ENCODE results near the gene ADAMTSL4. TPM values are rescaled to one million over a fixed set of nuclear protein-coding genes. Genes with fewer than 3 reads are reported as not detected.
A peak's percentile ranks its signal among the peaks of the same experiment; 100 is the strongest.

ADAMTSL4 gene
- polyA plus RNA-seq, 3 donors = 13.5 to 17.7 (median 13.6) TPM

DNA sequence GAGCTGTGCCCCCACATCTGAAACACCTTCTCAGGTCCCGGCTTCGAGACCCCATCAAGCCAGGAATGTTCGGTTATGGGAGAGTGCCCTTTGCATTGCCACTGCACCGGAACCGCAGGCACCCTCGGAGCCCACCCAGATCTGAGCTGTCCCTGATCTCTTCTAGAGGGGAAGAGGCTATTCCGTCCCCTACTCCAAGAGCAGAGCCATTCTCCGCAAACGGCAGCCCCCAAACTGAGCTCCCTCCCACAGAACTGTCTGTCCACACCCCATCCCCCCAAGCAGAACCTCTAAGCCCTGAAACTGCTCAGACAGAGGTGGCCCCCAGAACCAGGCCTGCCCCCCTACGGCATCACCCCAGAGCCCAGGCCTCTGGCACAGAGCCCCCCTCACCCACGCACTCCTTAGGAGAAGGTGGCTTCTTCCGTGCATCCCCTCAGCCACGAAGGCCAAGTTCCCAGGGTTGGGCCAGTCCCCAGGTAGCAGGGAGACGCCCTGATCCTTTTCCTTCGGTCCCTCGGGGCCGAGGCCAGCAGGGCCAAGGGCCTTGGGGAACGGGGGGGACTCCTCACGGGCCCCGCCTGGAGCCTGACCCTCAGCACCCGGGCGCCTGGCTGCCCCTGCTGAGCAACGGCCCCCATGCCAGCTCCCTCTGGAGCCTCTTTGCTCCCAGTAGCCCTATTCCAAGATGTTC lies 4.3 kb downstream of the ADAMTSL4 start:
- no peak for DNase-seq

DNA sequence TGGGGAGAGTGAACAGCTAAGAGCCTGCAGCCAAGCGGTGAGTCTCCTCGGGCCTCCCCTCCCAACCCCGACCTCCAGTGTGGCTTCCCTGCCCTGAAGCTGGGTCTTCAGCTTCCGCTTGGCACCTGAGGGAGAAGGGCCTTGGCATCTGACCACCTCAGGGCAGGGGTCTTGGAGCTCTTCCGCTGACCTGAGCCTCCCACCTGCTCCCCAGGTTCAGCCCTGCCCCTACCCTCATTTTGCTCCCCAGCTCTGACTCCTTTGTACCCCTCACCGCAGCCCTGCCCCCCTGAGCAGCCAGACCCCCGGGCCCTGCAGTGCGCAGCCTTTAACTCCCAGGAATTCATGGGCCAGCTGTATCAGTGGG lies 4.9 kb downstream of the ADAMTSL4 start:
- DNase-seq = no peak

DNA sequence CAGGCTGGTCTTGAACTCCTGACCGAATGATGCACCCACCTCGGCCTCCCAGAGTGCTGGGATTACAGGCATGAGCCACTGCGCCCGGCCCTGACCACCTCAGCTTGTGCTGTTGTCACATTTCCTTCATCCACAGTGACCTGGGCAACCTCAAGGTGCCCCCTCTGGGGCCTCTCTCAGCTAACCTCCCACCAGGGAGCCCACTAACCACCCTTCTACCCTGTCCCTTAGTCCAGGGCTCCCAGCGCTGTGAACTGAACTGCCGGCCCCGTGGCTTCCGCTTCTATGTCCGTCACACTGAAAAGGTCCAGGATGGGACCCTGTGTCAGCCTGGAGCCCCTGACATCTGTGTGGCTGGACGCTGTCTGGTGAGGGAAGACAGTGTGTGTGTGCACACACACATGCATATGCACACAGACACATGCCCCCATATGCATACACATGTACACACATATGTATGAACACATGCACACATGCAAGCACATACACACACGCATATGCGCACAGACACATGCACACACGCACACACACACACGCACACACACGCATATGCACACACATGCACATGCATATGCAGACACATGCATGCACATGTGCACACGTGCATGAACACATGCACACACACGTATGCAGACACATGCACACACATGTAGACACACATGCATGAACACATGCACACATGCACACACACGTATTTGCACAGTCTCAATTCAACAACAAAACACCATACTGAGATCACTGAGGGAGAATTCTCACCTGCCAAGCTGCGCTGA lies 6.2 kb downstream of the ADAMTSL4 start:
- DNase-seq = no peak

DNA sequence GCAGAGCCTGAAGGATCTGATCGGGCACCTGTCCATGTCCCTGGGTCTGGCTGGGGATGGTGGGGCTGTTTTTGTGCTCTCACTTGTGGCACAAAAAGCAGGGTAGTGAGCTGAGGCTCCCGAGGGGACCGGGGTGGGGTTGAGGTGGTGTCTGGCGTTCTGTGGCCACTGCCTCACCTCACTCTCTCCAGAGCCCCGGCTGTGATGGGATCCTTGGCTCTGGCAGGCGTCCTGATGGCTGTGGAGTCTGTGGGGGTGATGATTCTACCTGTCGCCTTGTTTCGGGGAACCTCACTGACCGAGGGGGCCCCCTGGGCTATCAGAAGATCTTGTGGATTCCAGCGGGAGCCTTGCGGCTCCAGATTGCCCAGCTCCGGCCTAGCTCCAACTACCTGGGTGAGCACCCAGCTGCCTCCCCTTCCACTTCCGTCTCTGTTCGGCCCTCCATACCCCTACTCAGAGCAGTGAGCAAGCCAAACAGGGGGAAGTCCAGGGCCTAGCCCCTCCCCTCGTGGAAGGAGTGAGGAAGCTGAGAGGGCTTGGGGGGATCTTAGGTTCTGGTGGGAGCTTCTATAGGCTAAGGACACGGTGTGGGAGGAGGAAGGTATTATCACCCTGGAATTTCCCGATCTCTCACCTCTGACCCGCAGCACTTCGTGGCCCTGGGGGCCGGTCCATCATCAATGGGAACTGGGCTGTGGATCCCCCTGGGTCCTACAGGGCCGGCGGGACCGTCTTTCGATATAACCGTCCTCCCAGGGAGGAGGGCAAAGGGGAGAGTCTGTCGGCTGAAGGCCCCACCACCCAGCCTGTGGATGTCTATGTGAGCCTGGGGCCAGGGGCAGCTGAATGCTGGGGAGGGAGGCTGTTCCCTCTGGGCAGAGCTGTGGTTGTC lies 7.0 kb downstream of the ADAMTSL4 start:
- no peak for DNase-seq

DNA sequence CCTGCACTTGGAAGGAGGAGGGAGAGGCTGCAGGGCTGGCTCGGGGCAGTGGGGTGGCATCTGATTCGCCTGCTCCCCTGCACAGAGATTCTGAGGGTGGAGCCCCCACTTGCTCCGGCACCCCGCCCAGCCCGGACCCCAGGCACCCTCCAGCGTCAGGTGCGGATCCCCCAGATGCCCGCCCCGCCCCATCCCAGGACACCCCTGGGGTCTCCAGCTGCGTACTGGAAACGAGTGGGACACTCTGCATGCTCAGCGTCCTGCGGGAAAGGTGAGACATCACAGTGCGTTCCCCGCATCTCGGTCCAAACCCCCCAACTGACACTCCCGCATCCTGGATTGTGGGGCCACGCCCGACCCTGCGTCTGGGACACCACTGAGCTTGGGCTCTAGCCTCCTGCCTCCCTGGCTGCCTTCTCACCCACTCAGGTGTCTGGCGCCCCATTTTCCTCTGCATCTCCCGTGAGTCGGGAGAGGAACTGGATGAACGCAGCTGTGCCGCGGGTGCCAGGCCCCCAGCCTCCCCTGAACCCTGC lies 7.9 kb downstream of the ADAMTSL4 start:
- DNase-seq = no peak

DNA sequence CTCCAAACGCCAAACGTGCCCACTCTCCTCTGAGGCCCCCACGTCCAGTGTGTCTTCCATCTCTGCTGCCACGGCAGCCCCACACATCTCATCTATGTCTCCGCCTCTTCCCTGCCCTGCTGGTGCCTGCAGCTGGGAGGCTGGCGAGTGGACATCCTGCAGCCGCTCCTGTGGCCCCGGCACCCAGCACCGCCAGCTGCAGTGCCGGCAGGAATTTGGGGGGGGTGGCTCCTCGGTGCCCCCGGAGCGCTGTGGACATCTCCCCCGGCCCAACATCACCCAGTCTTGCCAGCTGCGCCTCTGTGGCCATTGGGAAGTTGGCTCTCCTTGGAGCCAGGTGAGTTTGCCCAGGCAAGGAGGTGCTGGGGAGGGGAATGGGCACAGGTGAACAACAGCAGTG lies 8.6 kb downstream of the ADAMTSL4 start:
- DNase-seq = no peak

DNA sequence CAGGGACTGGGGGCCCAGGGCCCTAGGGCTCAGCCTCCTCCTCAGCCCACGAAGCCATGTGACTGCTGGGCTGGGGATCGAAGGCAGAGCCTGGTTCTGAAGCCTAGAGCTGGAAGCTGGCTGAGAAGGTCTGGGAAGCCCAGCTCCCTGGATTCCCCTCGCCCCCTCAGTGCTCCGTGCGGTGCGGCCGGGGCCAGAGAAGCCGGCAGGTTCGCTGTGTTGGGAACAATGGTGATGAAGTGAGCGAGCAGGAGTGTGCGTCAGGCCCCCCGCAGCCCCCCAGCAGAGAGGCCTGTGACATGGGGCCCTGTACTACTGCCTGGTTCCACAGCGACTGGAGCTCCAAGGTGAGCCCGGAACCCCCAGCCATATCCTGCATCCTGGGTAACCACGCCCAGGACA lies 9.1 kb downstream of the ADAMTSL4 start:
- no peak for DNase-seq

DNA sequence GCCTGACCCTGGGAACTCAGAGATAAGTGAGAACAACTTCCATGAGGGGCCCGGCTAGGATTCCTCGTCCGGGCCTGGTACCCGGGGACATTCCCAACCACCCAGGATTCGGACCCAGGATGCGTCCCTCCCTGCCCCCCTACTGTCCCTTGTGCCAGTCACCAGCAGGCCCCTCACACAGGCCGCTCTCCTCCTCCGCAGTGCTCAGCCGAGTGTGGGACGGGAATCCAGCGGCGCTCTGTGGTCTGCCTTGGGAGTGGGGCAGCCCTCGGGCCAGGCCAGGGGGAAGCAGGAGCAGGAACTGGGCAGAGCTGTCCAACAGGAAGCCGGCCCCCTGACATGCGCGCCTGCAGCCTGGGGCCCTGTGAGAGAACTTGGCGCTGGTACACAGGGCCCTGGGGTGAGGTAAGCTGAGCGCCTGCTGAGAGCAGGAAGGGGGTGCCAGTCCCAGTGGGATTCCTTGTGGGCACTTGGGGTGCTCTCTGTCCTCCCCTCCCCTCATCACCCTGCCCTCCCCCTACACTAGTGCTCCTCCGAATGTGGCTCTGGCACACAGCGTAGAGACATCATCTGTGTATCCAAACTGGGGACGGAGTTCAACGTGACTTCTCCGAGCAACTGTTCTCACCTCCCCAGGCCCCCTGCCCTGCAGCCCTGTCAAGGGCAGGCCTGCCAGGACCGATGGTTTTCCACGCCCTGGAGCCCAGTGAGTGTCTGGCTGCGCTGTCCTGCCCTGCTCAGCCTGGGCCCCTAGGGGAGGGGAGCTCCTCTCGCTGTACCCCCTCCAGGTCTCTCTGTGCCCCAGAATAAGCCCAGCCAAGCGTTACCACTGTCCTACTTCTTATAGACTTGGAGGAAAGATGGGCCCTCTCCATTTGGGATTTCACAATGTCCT lies 9.8 kb downstream of the ADAMTSL4 start:
- no peak for DNase-seq

DNA sequence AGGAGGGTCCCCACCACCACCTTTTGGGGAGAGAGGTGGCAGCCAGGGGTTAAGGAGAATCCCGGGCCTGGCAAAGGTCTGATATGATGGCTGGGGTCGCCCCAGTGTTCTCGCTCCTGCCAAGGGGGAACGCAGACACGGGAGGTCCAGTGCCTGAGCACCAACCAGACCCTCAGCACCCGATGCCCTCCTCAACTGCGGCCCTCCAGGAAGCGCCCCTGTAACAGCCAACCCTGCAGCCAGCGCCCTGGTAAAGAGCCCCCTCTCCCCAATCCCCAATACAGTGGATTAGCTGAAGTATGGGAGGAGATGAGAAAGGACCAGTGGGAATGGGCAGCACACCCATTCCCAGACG lies 10.4 kb downstream of the ADAMTSL4 start:
- DNase-seq = no peak

DNA sequence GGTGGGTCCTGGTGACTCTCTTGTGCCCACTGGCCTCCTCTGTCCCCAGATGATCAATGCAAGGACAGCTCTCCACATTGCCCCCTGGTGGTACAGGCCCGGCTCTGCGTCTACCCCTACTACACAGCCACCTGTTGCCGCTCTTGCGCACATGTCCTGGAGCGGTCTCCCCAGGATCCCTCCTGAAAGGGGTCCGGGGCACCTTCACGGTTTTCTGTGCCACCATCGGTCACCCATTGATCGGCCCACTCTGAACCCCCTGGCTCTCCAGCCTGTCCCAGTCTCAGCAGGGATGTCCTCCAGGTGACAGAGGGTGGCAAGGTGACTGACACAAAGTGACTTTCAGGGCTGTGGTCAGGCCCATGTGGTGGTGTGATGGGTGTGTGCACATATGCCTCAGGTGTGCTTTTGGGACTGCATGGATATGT lies 10.8 kb downstream of the ADAMTSL4 start:
- DNase-seq = no peak

DNA sequence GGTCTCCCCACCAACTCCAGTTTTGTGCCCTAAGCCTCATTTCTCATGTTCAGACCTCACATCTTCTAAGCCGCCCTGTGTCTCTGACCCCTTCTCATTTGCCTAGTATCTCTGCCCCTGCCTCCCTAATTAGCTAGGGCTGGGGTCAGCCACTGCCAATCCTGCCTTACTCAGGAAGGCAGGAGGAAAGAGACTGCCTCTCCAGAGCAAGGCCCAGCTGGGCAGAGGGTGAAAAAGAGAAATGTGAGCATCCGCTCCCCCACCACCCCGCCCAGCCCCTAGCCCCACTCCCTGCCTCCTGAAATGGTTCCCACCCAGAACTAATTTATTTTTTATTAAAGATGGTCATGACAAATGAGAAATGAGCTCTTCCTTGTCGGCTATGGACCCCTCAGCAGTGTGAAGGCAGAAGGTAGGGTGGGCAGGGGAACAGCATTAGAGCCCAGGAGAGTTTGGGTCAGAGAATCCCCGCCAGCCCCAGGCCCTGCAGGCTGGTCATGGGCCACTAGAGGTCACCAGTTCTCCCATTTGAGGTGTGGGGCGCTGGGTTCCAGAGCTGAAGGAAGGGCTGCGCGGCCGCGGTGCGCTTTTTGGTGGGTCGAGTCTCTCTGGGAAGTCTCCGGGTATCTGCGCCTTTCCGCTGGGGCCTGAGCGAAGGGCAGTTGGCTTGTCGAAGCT lies 11.5 kb downstream of the ADAMTSL4 start:
- DNase-seq = peak; percentile 86

DNA sequence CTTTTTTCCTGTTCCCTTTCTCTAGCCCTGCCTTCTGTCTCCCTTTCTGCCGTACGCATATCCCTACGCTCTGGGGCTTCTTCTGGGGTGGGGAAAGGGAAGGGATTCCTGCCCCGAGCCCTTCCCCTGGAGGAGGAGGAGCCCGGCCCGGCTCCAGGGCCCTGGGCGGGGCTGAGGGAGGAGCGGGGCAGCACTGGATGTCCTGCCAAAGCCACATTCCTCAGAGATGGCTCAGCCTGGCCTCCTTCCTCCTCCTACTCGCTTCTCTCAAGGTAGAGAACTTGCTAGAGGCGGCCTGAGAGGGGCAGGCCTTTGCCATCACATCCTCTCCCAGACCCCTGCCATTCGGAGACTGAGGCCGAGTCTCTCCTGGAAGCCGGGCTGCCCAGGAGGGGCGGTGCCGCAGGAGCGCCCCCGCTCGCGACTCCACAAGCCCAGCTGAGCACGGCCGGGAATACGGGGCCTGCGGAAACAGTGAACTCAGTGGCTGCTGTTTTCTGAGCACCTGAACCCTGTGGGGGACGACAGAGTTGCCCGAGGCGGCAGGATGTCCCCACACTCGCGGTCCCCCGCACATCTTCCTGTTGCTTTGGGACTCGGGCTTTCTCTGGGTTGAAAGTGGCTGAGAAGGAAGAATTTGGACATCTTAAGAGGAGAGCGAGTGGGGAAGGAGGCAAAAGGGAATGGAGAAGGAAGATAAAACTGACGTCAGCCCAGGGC lies 12.2 kb downstream of the ADAMTSL4 start:
- peak; percentile 94 for DNase-seq

DNA sequence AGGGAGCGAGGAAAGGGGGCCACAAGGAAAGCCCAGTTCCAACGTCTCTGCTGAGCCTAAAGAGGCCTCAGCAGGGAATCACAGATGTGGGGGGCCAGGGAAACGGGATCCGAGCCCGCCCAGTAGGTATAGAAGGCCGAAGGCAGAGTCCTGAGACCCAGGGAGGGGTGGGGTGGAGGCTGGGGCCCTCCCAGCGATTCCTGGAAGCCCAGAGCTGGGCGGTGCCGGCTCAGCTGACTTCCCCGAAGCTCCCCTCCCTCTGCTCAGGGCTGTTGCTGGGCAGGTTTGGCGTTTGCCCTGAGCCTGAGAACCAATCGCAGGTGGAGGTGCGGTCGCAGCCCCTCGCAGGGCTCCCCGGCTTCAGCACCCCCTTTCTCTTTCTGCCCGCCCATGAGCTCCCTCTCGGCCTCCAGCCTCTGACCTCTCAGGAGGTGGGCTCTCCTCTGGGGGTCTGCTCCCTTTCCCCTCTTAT lies 12.8 kb downstream of the ADAMTSL4 start:
- peak; percentile 92 for DNase-seq

DNA sequence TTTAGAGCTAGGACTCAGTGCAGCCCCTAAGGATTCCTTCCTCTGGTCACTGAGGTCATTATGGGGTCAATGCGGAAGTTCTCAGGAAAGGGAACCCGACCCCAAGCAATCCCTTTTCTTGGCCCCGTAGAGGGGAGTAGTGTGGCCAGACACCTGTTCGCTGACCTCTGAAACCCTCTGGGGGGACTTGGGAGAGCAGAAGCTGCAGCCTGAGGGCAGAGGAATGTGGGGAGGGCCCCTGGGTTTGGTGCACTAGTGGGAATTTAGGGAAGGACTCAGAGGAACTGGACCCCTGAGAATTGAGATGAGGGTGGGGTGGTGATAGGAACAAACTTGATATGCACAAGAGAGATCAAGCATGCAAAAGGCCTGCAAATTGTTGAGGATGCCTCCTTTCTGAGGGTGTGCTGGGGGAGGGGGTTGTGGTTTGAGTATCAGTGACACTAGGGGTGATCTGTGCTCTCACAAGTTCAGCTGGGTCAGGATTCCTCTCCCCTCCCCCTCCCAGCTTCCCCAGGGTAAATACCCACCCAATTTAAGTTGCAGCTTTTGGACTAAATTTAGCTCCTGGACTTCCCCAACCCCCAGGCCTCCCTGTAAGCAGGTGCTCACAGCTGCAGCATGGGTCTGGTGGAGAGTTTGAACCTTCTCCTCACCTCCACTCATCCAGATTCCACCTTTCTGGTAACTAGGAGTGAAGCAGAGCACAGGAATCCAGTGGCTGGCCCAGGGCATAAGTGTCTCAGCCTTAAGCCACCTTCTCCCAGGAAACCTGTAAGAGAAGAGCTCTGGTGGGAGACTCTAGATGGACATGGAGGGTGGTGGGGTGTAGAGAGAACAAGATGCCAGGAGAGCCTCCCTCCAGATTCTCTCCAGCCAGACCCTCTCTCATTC lies 13.5 kb downstream of the ADAMTSL4 start:
- DNase-seq = no peak

DNA sequence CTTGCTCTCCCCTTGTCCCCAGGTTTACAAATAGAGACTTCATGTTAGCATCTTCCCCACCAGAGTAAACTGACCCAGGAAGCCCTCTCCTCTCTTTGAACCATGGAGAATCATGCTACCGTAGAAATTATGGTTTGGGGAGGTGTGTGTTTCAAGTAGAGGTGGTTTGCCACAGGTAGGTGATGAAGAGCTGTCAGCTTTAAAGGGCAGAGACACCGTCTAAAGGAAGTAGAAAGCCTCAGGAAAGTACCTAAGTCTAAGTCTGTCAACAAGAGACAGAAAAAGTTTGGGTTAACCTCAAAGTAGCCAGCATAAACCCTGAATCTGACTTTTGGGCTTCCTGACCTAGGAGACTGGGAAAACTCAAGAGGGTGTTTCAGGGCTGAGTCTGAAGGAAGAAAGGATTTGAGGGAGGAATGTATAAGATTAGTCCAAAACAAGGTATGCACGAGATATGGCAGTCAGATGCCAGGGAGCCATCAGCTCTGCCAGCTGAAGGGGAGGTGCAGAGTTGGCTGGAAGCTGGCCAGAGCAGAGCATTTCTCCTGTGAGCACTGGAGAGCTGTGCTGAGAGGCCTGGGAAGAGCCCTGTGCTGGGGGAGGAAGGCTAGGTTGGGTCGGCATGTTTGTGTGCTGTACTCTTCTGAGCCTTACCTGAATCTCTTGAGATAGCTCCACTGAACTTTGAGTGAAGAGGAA lies 14.3 kb downstream of the ADAMTSL4 start:
- no peak for DNase-seq

DNA sequence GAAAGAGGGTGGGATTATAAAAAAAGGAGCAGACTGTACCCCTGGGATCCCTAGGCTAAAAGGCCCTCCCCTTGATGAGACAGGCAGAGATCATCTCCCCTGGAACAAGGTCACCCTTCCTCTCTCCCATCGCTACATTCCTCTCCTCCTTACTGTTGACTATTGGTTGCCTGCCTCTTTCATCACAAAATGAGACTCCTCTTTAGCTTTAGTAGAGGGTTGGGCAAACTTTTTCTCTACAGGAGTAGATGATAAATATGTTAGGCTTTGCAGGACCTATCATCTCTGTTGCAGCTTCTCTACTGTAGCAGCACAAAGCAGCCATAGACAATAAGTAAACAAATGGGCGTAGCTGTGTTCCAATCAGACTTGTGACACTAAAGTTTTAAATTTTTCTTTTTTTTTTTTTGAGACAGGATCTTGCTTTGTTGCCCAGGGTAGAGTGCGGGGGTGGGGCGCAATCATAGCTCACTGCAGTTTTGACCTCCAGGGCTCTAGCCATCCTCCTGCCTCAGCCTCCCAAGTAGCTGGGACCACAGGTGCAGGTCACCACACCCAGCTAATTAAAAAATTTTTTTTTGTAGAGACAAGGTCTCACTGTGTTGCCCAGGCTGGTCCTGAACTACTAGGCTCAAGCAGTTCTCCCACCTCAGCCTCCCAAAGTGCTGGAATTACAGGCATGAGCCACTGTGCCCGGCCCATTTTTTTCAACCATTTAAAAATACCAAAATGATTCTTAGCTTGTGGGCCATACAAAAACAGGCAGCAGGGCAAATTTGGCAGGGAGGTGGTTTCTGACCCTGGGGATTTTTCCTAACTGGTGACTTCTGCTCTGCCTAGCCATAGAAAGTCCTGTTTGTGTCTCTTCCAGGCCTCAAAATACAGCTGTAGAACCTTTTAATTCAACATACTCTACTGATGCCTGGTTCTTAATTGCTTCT lies 15.1 kb downstream of the ADAMTSL4 start:
- DNase-seq = no peak
